HEK293T (cell line): Measurements from ENCODE around the gene TRIP4.

Source experiments
- FOXA1 ChIP-seq: fragments of 450-650 bp; IDR thresholded peaks from 2 replicates; pipeline ENCODE4 v1.6.1; 2016; ENCODE audit warnings: mild to moderate bottlenecking
- SUZ12 ChIP-seq: fragments of 450-650 bp; IDR thresholded peaks from 2 replicates; pipeline ENCODE4 v1.6.1; 2016; ENCODE audit warnings: mild to moderate bottlenecking
- TARDBP ChIP-seq: fragments of 450-650 bp; IDR thresholded peaks from 2 replicates; pipeline ENCODE4 v1.6.1; 2016

- no peak for TF ChIP-seq SUZ12
- TF ChIP-seq TARDBP, result no peak
- TF ChIP-seq FOXA1, result no peak
Measured at GRCh38 chr15:64379216-64379960, 8.2 kb upstream of the TRIP4 start.
